ENCODE results near the gene TXNDC2. TPM values are rescaled to one million over a fixed set of nuclear protein-coding genes. Genes with fewer than 3 reads are reported as not detected.

Gene TXNDC2
- total RNA-seq, 4 donors from 2014 or later, result 0.27 TPM; not detected in 3

DNA sequence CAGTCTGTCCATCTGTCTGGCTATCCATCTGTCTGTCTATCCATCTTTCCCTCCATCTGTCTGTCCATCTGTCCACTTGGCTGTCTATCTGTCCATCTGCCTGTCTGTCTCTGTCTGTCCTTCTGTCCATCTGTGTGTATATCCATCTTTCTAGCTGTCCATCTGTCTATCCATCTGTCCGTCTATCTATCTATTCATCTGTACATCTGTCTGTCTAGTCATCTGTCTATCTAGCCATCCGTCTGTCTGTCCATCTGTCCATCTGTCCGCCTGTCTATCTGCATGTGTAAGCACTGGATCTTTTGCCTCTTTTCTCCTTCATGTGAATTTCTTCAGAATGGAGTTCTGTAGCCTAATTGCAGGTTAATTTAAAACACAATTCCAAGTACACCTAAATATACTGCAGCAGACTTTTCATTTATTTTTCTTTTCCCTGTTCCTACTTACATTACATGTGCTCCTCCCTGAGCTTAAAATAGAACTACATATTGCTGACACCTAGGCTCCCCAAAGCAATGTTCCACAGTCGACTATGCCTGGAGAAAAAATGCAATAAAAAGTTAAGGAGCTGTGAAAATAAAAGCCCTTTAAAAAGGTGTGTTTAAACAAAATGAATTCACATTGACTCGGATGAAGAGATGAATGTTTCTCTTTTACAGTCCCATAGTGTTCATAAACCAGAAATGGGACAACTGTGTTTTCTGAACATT, 37.4 kb upstream of the TXNDC2 start:
- H3K27me3 ChIP-seq, result no peaks in the 10 kb centered on the region
- H3K36me3 ChIP-seq, result no peaks in the 10 kb centered on the region
- H3K4me1 ChIP-seq, result peaks cover 0 to 45% (median 18%) of the 10 kb centered on the region in 4 donors
- WGBS, 2 donors (ENCODE audit: low coverage in 1 of 2), result 62 to 75% methylated on average over 5 of the region's 5 CpGs
- no peaks in the 10 kb centered on the region for H3K9me3 ChIP-seq
- peak overlapping the region in 3 of 4 donors; percentile 31 to 60 (median 59) for H3K27ac ChIP-seq
- no peak overlapping the region for H3K4me3 ChIP-seq
- intact Hi-C loops (cut with DNase I; ENCODE audit: low total_unique reads), result no loop called here
- in situ Hi-C loops (cut with MboI; ENCODE audit: low pct_ligation_motif_present in 1 of 4, low pct_unique_long_range_greater_than_20kb in 1 of 4, low sequenced_read_pairs in 3 of 4), result no loop called here
- DNase-seq, result no peak
- TF ChIP-seq CTCF (IDR thresholded peaks at IDR 0.05), result no peak
- no peak for TF ChIP-seq POLR2AphosphoS5 (IDR thresholded peaks at IDR 0.05)
- TF ChIP-seq POLR2A (IDR thresholded peaks at IDR 0.05), result no peak

DNA sequence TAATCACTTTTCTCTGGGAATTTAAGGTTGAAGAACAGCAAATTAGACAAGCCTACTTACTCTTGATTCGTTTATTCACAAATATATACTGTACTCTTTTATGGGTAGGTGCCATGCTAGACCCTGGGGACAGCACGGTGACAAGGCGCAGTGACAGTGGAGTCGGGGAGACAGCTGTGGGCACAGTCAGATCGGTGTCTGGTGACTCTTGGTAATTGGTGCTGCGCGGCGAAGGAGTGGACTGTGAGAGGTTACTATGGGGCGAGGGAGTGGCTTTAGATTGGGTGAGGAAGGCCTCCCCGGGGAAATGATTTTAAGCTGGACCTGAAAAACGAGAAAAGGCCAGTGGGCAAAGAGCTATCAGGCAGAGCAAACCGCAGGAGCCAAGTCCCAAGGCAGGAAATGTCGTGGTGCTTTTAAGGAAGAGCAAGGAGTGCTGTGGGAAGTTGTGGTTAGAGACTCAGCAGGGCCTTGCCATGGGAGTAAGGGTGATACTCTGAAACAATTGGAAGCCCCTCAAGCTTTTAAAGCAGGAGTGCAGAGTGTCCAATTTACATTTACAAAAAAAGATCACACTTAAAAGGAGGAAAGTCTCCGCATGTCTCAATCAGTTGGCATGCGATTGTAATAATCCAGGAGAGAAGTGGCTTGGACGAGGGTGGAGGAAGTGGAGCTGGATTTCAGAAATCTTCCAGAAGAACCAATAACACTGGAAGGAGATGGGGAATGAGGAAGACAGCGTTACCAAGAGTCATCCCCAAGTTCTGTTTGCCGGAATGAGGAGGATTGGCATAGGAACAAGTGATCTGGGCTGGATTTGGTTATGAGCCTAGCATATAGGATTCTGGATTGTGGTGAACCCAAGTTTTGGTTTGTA, 36.1 kb upstream of the TXNDC2 start:
- WGBS, 2 donors (ENCODE audit: low coverage in 1 of 2), result 60 to 72% methylated on average over 15 to 18 of the region's 18 CpGs
- in situ Hi-C loops (cut with MboI; ENCODE audit: low pct_ligation_motif_present in 1 of 4, low pct_unique_long_range_greater_than_20kb in 1 of 4, low sequenced_read_pairs in 3 of 4), result no loop called here
- peak overlapping the region in 3 of 4 donors; percentile 31 to 60 (median 59) for H3K27ac ChIP-seq

GRCh38 chr18:9850309-9850708, 35.5 kb upstream of the TXNDC2 start:
- DNase-seq, result no peak
- intact Hi-C loops (cut with DNase I; ENCODE audit: low total_unique reads), result loop anchor here (10.0 kb wide), 1 partner anchor 64 kb away; the partner anchor contains the start of gene VAPA
- in situ Hi-C loops (cut with MboI; ENCODE audit: low pct_ligation_motif_present in 1 of 4, low pct_unique_long_range_greater_than_20kb in 1 of 4, low sequenced_read_pairs in 3 of 4), result no loop called here
- H3K9me3 ChIP-seq, result no peaks in the 10 kb centered on the region
- H3K4me1 ChIP-seq, result peaks cover 0 to 52% (median 24%) of the 10 kb centered on the region in 4 donors
- WGBS, 2 donors (ENCODE audit: low coverage in 1 of 2), result 81% methylated on average over 2 to 3 of the region's 3 CpGs
- H3K27me3 ChIP-seq, result no peaks in the 10 kb centered on the region
- H3K27ac ChIP-seq, result peak overlapping the region in 2 of 4 donors; percentile 59 to 60
- TF ChIP-seq POLR2A (IDR thresholded peaks at IDR 0.05) (no peak), POLR2AphosphoS5 (IDR thresholded peaks at IDR 0.05) (no peak), EP300 (IDR thresholded peaks at IDR 0.05; ENCODE audit: low read depth) (no peak), CTCF (IDR thresholded peaks at IDR 0.05) (no peak)
- no peak overlapping the region for H3K4me3 ChIP-seq
- H3K36me3 ChIP-seq, result no peaks in the 10 kb centered on the region

More for the DNA sequence above, 36.1 kb upstream of the TXNDC2 start:
- no peak for TF ChIP-seq POLR2A (IDR thresholded peaks at IDR 0.05)
- no peaks in the 10 kb centered on the region for H3K36me3 ChIP-seq
- no peak overlapping the region for H3K4me3 ChIP-seq
- H3K27me3 ChIP-seq, result no peaks in the 10 kb centered on the region
- no peaks in the 10 kb centered on the region for H3K9me3 ChIP-seq
- peaks cover 0 to 50% (median 22%) of the 10 kb centered on the region in 4 donors for H3K4me1 ChIP-seq
- peak; percentile 50 for DNase-seq
- intact Hi-C loops (cut with DNase I; ENCODE audit: low total_unique reads), result loop anchor here (10.0 kb wide), 1 partner anchor 65 kb away; the partner anchor contains the start of gene VAPA

- TF ChIP-seq POLR2A (IDR thresholded peaks at IDR 0.05) (no peak), EP300 (IDR thresholded peaks at IDR 0.05; ENCODE audit: low read depth) (no peak), CTCF (IDR thresholded peaks at IDR 0.05) (no peak), POLR2AphosphoS5 (IDR thresholded peaks at IDR 0.05) (no peak)
- no peaks in the 10 kb centered on the region for H3K9me3 ChIP-seq
- in situ Hi-C loops (cut with MboI; ENCODE audit: low pct_ligation_motif_present in 1 of 4, low pct_unique_long_range_greater_than_20kb in 1 of 4, low sequenced_read_pairs in 3 of 4) (no loop called here), intact Hi-C loops (cut with DNase I; ENCODE audit: low total_unique reads) (loop anchor here (10.0 kb wide), 1 partner anchor 63 kb away; the partner anchor contains the start of gene VAPA)
- DNase-seq, result no peak
- H3K27ac ChIP-seq, result peak overlapping the region in 1 of 4 donors; percentile 6
- no peaks in the 10 kb centered on the region for H3K27me3 ChIP-seq
- H3K4me1 ChIP-seq, result peaks cover 0 to 57% (median 26%) of the 10 kb centered on the region in 4 donors
- H3K4me3 ChIP-seq, result no peak overlapping the region
- 76 to 92% methylated on average over 2 of the region's 2 CpGs for WGBS, 2 donors (ENCODE audit: low coverage in 1 of 2)
- no peaks in the 10 kb centered on the region for H3K36me3 ChIP-seq
These were observed 34.3 kb upstream of the TXNDC2 start for GRCh38 chr18:9851511-9851910.
